Stomach (tissue), 9 donors: ENCODE data around the gene PHF2. TPM values are rescaled to one million over a fixed set of nuclear protein-coding genes. Genes with fewer than 3 reads are reported as not detected.

Experiments
- DNase-seq, 2 donors: peaks; one replicate each; pipeline versions ENCODE4 v3.0.0 to v3.0.0-alpha.2; 2013 to 2019
- H3K27ac ChIP-seq, 5 donors: fragments of 200-600 bp in 4 of 5; sonication (generic) in 4 of 5; one replicate each; pipeline ENCODE4 v1.5.1; 2013 to 2019; ENCODE audit warnings: mild to moderate bottlenecking in 1 of 5, moderate library complexity in 1 of 5
- H3K27me3 ChIP-seq, 3 donors: fragments of 200-600 bp; sonication (generic); one replicate each; pipeline ENCODE4 v1.5.1; 2017 to 2019; ENCODE audit warnings: mixed run types in 1 of 3
- H3K36me3 ChIP-seq, 4 donors: fragments of 200-600 bp; sonication (generic); 1 replicate in 3 of 4; 2 replicates in 1 of 4; pipeline ENCODE4 v1.5.1; 2016 to 2019
- H3K4me1 ChIP-seq, 4 donors: fragments of 200-600 bp; sonication (generic); one replicate each; pipeline ENCODE4 v1.5.1; 2016 to 2019
- H3K4me3 ChIP-seq, 4 donors: fragments of 200-600 bp; sonication (generic) in 3 of 4; one replicate each; pipeline ENCODE4 v1.5.1; 2016 to 2019; ENCODE audit warnings: mild to moderate bottlenecking in 1 of 4
- H3K9me3 ChIP-seq, 4 donors: fragments of 200-600 bp; sonication (generic); one replicate each; pipeline ENCODE4 v1.5.1; 2016 to 2019
- EP300 ChIP-seq: sonication (generic); formaldehyde crosslinking; IDR thresholded peaks from one replicate; pipeline ENCODE4 v1.6.1; 2017; ENCODE audit warnings: antibody characterized with exemption
- POLR2A ChIP-seq, 4 donors: fragments of 450-650 bp; IDR thresholded peaks; one replicate each; pipeline ENCODE4 v1.6.1; 2016; ENCODE audit warnings: antibody characterized with exemption in 4 of 4, control low read depth in 2 of 4, mild to moderate bottlenecking in 1 of 4, moderate library complexity in 1 of 4
- POLR2AphosphoS5 ChIP-seq, 3 donors: sonication (generic); formaldehyde crosslinking; IDR thresholded peaks; one replicate each; pipeline ENCODE4 v1.6.1; 2016; ENCODE audit warnings: antibody characterized with exemption in 3 of 3
- WGBS, 5 donors: extraction: QIAGEN DNeasy Blood & Tissue Kit in 3 of 5; methylation state at CpG; one replicate each; pipeline versions ENCODE4 v1.1.5 to v1.1.7; 2013 to 2018; 5-methylcytosine and 5-hydroxymethylcytosine counted together
- intact Hi-C: fragments of 100-400 bp; cut with DNase I; formaldehyde crosslinking; loops from one replicate; pipeline ENCODE4 v1.15.1; 2023; ENCODE audit warnings: low total_unique reads
- polyA plus RNA-seq, 3 donors: library from polyadenylated mRNA; stranded (reverse); fragments of 200-250 nt; gene quantifications; one replicate each; pipeline ENCODE4 v1.2.3, GENCODE V29; 2013
- total RNA-seq, 5 donors: library from RNA; depleted of rRNA; stranded (reverse); fragments of >200 nt; gene quantifications; one replicate each; pipeline versions ENCODE4 v1.1.0 to v1.2.3, GENCODE V29; 2014 to 2016
- TF ChIP-seq, protein P1 (sequence below), 7 experiments: fragments of 450-650 bp in 4 of 7; fragments of 200-600 bp in 3 of 7; sonication (generic) in 3 of 7; IDR thresholded peaks; one replicate each; pipeline ENCODE4 v1.5.1; 2016 to 2019; ENCODE audit warnings: antibody characterized with exemption in 7 of 7, control low read depth in 2 of 7, mild to moderate bottlenecking in 1 of 7
- donor health status: healthy with polysubstance abuse.
- donor health status: Bipolar disorder and iron deficiency.
- donor health status: healthy.

Gene PHF2
- total and polyA plus RNA-seq, 8 donors: 14.2 to 58.0 (median 19.5) TPM

GRCh38 chr9:93587651-93588347 is 11.4 kb downstream of the PHF2 start:
- Histone ChIP-seq H3K9me3 (no peaks in the 10 kb centered on the region), H3K27me3 (no peaks in the 10 kb centered on the region), H3K36me3 (no peaks in the 10 kb centered on the region), H3K4me3 (no peak overlapping the region), H3K4me1 (peaks cover 41 to 83% (median 67%) of the 10 kb centered on the region in 4 donors), H3K27ac (no peak overlapping the region)
- WGBS, 5 donors: 86 to 95% (median 89%) methylated on average over 11 of the region's 11 CpGs
- no peak for DNase-seq
- no peak for TF ChIP-seq POLR2A (IDR thresholded peaks at IDR 0.05)
- TF ChIP-seq POLR2AphosphoS5 (IDR thresholded peaks at IDR 0.05): no peak
- TF ChIP-seq, protein P1, sequence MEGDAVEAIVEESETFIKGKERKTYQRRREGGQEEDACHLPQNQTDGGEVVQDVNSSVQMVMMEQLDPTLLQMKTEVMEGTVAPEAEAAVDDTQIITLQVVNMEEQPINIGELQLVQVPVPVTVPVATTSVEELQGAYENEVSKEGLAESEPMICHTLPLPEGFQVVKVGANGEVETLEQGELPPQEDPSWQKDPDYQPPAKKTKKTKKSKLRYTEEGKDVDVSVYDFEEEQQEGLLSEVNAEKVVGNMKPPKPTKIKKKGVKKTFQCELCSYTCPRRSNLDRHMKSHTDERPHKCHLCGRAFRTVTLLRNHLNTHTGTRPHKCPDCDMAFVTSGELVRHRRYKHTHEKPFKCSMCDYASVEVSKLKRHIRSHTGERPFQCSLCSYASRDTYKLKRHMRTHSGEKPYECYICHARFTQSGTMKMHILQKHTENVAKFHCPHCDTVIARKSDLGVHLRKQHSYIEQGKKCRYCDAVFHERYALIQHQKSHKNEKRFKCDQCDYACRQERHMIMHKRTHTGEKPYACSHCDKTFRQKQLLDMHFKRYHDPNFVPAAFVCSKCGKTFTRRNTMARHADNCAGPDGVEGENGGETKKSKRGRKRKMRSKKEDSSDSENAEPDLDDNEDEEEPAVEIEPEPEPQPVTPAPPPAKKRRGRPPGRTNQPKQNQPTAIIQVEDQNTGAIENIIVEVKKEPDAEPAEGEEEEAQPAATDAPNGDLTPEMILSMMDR (IDR thresholded peaks at IDR 0.05): peak in 1 of 7 experiments; percentile 12
- intact Hi-C loops: no loop called here

DNA sequence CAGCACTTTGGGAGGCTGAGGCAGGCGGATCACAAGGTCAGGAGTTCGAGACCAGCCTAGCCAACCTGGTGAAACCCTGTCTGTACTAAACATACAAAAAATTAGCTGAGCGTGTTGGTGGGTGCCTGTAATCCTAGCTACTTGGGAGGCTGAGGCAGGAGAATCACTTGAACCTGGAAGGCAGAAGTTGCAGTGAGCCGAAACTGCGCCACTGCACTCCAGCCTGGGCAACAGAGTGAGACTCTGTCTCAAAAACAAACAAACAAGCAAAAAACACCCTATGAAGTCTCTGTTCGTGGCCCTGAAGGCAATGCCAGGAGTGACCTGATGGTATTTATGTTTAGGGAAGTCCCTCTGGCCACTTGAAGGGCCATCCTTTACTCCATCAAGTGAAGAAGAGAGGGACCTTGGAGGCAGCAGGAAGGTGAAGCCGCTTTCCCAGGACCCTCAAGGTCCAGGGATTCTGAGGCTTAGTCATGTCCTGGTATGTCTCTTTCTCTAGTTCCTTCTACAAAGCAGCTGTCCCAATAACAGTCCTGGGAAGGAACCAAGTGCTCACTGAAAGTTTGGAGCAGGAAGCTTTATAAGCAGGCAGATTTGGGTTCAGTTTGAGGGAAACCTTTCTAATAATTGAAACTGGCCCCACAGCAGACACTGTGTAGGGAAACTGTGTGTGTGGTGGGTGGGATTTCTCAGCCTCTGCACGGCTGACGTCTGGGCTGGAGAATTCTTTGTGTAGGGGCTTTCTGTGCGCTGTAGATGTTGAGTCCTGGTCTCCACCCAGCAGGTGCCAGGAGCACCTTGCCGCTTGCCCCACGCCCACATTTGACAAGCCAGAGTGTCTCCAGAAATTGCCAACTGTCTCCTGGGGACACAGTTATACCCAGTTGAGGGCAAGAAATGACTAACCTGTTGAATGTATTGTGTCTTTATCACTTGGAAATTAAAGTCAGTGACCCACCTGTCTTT is 12.5 kb downstream of the PHF2 start:
- Histone ChIP-seq H3K36me3 (no peaks in the 10 kb centered on the region), H3K27ac (no peak overlapping the region), H3K27me3 (no peaks in the 10 kb centered on the region), H3K4me3 (no peak overlapping the region), H3K4me1 (peaks cover 44 to 87% (median 69%) of the 10 kb centered on the region in 4 donors), H3K9me3 (no peaks in the 10 kb centered on the region)
- no peak for DNase-seq
- 65 to 74% (median 70%) methylated on average over 12 of the region's 12 CpGs for WGBS, 5 donors
- TF ChIP-seq POLR2AphosphoS5 (IDR thresholded peaks at IDR 0.05) (no peak), POLR2A (IDR thresholded peaks at IDR 0.05) (no peak), EP300 (no peak)
- TF ChIP-seq, protein P1 (IDR thresholded peaks at IDR 0.05): no peak
- intact Hi-C loops: no loop called here

- peak in 1 of 2 donors; percentile 74 for DNase-seq
- 16 to 39% (median 29%) methylated on average over 8 of the region's 8 CpGs for WGBS, 5 donors
- Histone ChIP-seq H3K27ac (no peak overlapping the region), H3K36me3 (no peaks in the 10 kb centered on the region), H3K27me3 (no peaks in the 10 kb centered on the region), H3K4me1 (peaks cover 50 to 94% (median 76%) of the 10 kb centered on the region in 4 donors), H3K4me3 (no peak overlapping the region), H3K9me3 (no peaks in the 10 kb centered on the region)
- TF ChIP-seq POLR2AphosphoS5 (IDR thresholded peaks at IDR 0.05): no peak
- TF ChIP-seq EP300: no peak
- TF ChIP-seq POLR2A (IDR thresholded peaks at IDR 0.05): no peak
- TF ChIP-seq, protein P1 (IDR thresholded peaks at IDR 0.05): no peak
- intact Hi-C loops: no loop called here
These were observed 13.3 kb downstream of the PHF2 start for GRCh38 chr9:93589688-93590087.

DNA sequence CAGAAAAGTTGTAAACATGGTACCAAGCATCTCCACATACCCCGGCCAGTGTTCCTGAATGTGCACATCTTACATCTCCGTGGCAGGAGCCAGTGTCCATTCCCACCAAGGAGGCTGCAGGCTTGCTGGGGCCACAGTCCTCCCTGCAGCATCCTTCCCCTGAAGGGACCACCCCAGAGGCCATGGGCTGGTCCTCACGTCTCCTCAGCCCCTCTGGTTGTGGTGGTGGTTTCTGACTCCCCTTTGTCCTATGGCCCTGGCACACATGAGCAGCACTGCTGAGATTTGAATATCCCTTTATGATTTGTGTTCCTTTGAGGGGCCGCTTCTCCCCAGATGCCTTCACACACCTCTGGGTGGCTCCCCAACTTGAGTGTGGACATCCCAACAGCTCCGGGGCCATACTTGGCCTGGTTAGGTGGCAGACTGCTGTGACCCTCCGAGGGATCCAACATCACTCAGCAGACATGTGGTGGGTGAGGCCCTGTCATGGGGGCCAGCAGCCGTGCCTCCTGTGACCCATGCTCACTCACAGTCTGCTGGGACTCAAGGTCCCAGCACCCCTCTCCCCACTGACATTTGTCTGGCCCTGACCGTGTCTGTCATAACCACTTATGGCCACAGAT is 14.3 kb downstream of the PHF2 start:
- no peak for DNase-seq
- Histone ChIP-seq H3K9me3 (no peaks in the 10 kb centered on the region), H3K27ac (no peak overlapping the region), H3K36me3 (no peaks in the 10 kb centered on the region), H3K4me1 (peaks cover 48 to 95% (median 72%) of the 10 kb centered on the region in 4 donors), H3K27me3 (no peaks in the 10 kb centered on the region), H3K4me3 (no peak overlapping the region)
- 78 to 85% (median 80%) methylated on average over 7 to 8 of the region's 8 CpGs for WGBS, 5 donors
- intact Hi-C loops: no loop called here
- no peak for TF ChIP-seq POLR2AphosphoS5 (IDR thresholded peaks at IDR 0.05)
- TF ChIP-seq, protein P1 (IDR thresholded peaks at IDR 0.05): no peak
- TF ChIP-seq EP300: no peak
- TF ChIP-seq POLR2A (IDR thresholded peaks at IDR 0.05): no peak
